Heart left ventricle (tissue), 13 donors: ENCODE measurements around the gene TMEM252.
A peak's percentile ranks its signal among the peaks of the same experiment; 100 is the strongest.

Experiments
- POLR2A ChIP-seq, 2 donors: fragments of 450-650 bp; IDR thresholded peaks; one replicate each; pipeline ENCODE4 v1.6.1; 2017; ENCODE audit warnings: antibody characterized with exemption in 2 of 2, mild to moderate bottlenecking in 2 of 2, moderate library complexity in 2 of 2
- TF ChIP-seq, protein P1 (sequence below), 12 donors: fragments of 200-600 bp; sonication (generic) in 4 of 12; IDR thresholded peaks; one replicate each; pipeline versions ENCODE4 v1.5.0 to v1.8.0; 2018 to 2022; ENCODE audit warnings: antibody characterized with exemption in 12 of 12, mild to moderate bottlenecking in 5 of 12
- donor health status: ischemic (EF 13 %, LVEDD 7.1; RV severe dilation, severe dysfunction).
- donor health status: DM: no; HTN: yes; CAD: no.
- donor health status: DM: no; HTN: no; CAD: no.
- donor health status: ischemic (EF 25% LVEDD 6.9; RV normal size, moderate dysfunction).
- donor health status: ischemic (EF 25% LVEDD 5.7; RV mildly dilated, moderate dysfunction).
- donor health status: ischemic (EF 35%, LVEDD 5.7; RV mildly dilated, moderate dysfunction).
- donor health status: nonischemic (EF 11% LVEDD 7.7; RV severe dilation, severe dysfunction).
- donor health status: DM: yes; HTN: yes; CAD: no.
- donor health status: PGD.
- donor health status: ischemic (EF 29% LVEDD 5.4; RV normal size, mild dysfunction).
- donor health status: nonischemic (EF 23%, LVEDD 6.1; RV moderate dilation, normal function).

DNA sequence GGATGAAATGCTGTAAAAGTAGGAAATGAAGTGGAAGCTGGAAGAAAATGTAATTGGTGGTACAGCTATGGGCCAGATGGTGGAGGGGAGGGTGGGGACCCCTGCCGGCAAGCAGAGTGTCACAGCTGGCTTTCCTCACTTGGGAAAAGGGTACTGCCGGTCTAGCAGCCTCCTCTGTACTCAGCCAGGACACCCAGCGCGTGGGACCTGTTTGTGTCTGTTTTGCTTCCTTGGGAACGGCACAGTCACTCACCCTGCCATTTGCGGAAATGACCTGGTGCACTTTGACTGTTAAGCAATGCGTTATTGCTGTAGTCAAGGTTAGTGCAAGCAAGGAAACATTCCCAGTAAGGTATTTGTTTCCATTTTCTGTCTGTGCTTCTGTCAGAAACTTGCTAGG is 10.1 kb downstream of the TMEM252 start:
- TF ChIP-seq, protein P1, sequence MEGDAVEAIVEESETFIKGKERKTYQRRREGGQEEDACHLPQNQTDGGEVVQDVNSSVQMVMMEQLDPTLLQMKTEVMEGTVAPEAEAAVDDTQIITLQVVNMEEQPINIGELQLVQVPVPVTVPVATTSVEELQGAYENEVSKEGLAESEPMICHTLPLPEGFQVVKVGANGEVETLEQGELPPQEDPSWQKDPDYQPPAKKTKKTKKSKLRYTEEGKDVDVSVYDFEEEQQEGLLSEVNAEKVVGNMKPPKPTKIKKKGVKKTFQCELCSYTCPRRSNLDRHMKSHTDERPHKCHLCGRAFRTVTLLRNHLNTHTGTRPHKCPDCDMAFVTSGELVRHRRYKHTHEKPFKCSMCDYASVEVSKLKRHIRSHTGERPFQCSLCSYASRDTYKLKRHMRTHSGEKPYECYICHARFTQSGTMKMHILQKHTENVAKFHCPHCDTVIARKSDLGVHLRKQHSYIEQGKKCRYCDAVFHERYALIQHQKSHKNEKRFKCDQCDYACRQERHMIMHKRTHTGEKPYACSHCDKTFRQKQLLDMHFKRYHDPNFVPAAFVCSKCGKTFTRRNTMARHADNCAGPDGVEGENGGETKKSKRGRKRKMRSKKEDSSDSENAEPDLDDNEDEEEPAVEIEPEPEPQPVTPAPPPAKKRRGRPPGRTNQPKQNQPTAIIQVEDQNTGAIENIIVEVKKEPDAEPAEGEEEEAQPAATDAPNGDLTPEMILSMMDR (IDR thresholded peaks at IDR 0.05): peak in 9 of 12 donors; percentile 16 to 53 (median 38)
- TF ChIP-seq POLR2A (IDR thresholded peaks at IDR 0.05): peak in 1 of 2 donors; percentile 13
